Peyer's patch (tissue), 4 donors: ENCODE results near the gene COLEC11. TPM values are rescaled to one million over a fixed set of nuclear protein-coding genes. Genes with fewer than 3 reads are reported as not detected.

Experiments used
- DNase-seq, 3 donors: peaks; one replicate each; pipeline ENCODE4 v3.0.0-alpha.2; 2017 to 2019
- H3K27ac ChIP-seq, 4 donors: fragments of 200-600 bp; sonication (generic); one replicate each; pipeline ENCODE4 v1.5.1; 2016 to 2019
- H3K27me3 ChIP-seq, 2 donors: fragments of 200-600 bp; sonication (generic); one replicate each; pipeline ENCODE4 v1.5.1; 2019
- H3K36me3 ChIP-seq, 3 donors: fragments of 200-600 bp; sonication (generic); one replicate each; pipeline ENCODE4 v1.5.1; 2016 to 2019
- H3K4me1 ChIP-seq, 4 donors: fragments of 200-600 bp; sonication (generic); one replicate each; pipeline ENCODE4 v1.5.1; 2016 to 2019
- H3K4me3 ChIP-seq, 4 donors: fragments of 200-600 bp; sonication (generic); 1 replicate in 3 of 4; 2 replicates in 1 of 4; pipeline ENCODE4 v1.5.1; 2016 to 2019; ENCODE audit warnings: mild to moderate bottlenecking in 1 of 4
- H3K9me3 ChIP-seq, 4 donors: fragments of 200-600 bp; sonication (generic); one replicate each; pipeline ENCODE4 v1.5.1; 2016 to 2019; ENCODE audit warnings: mild to moderate bottlenecking in 1 of 4
- CTCF ChIP-seq, 6 experiments: fragments of 450-650 bp in 4 of 6; fragments of 200-600 bp in 2 of 6; sonication (generic) in 1 of 6; IDR thresholded peaks; one replicate each; pipeline ENCODE4 v1.5.1; 2017 to 2019; ENCODE audit warnings: antibody characterized with exemption in 6 of 6, mild to moderate bottlenecking in 3 of 6, moderate library complexity in 1 of 6
- POLR2A ChIP-seq, 2 donors: fragments of 450-650 bp; IDR thresholded peaks; one replicate each; pipeline ENCODE4 v1.5.1; 2017; ENCODE audit warnings: antibody characterized with exemption in 2 of 2, mild to moderate bottlenecking in 2 of 2, moderate library complexity in 2 of 2
- total RNA-seq, 4 donors: library from RNA; depleted of rRNA; stranded (reverse); fragments of >200 nt; gene quantifications; one replicate each; pipeline ENCODE4 v1.1.0, GENCODE V29; 2016

The COLEC11 gene
- total RNA-seq, 4 donors from 2014 or later: 0.70 to 5.8 (median 1.1) TPM; not detected in 1

- no peaks in the 10 kb centered on the region for H3K36me3 ChIP-seq
- no peaks in the 10 kb centered on the region for H3K4me1 ChIP-seq
- TF ChIP-seq POLR2A (IDR thresholded peaks at IDR 0.05) (no peak), CTCF (IDR thresholded peaks at IDR 0.05) (no peak)
- DNase-seq: no peak
- H3K27ac ChIP-seq: no peak overlapping the region
- no peaks in the 10 kb centered on the region for H3K27me3 ChIP-seq
- no peak overlapping the region for H3K4me3 ChIP-seq
- no peaks in the 10 kb centered on the region for H3K9me3 ChIP-seq
Measured at GRCh38 chr2:3679616-3680393, 84.9 kb downstream of the COLEC11 start.

- H3K27ac ChIP-seq: no peak overlapping the region
- H3K27me3 ChIP-seq: no peaks in the 10 kb centered on the region
- no peak overlapping the region for H3K4me3 ChIP-seq
- no peaks in the 10 kb centered on the region for H3K9me3 ChIP-seq
- TF ChIP-seq CTCF (IDR thresholded peaks at IDR 0.05) (no peak), POLR2A (IDR thresholded peaks at IDR 0.05) (no peak)
- H3K36me3 ChIP-seq: no peaks in the 10 kb centered on the region
- DNase-seq: no peak
- no peaks in the 10 kb centered on the region for H3K4me1 ChIP-seq
Measured at GRCh38 chr2:3680548-3681345, 85.8 kb downstream of the COLEC11 start.

- no peak for TF ChIP-seq CTCF (IDR thresholded peaks at IDR 0.05)
- TF ChIP-seq POLR2A (IDR thresholded peaks at IDR 0.05): no peak
Measured at GRCh38 chr2:3681625-3682024, 86.7 kb downstream of the COLEC11 start.

GRCh38 chr2:3682811-3683210 is 87.9 kb downstream of the COLEC11 start:
- Histone ChIP-seq H3K36me3 (no peaks in the 10 kb centered on the region), H3K27ac (no peak overlapping the region), H3K4me3 (no peak overlapping the region), H3K27me3 (no peaks in the 10 kb centered on the region), H3K4me1 (no peaks in the 10 kb centered on the region), H3K9me3 (no peaks in the 10 kb centered on the region)
- TF ChIP-seq CTCF (IDR thresholded peaks at IDR 0.05) (no peak), POLR2A (IDR thresholded peaks at IDR 0.05) (no peak)
- DNase-seq: no peak

More at GRCh38 chr2:3681625-3682024, 86.7 kb downstream of the COLEC11 start:
- no peak for DNase-seq
- H3K4me1 ChIP-seq: no peaks in the 10 kb centered on the region
- no peak overlapping the region for H3K4me3 ChIP-seq
- H3K36me3 ChIP-seq: no peaks in the 10 kb centered on the region
- no peak overlapping the region for H3K27ac ChIP-seq
- H3K9me3 ChIP-seq: no peaks in the 10 kb centered on the region
- H3K27me3 ChIP-seq: no peaks in the 10 kb centered on the region

- no peak overlapping the region for H3K4me3 ChIP-seq
- no peak for DNase-seq
- TF ChIP-seq POLR2A (IDR thresholded peaks at IDR 0.05): no peak
- TF ChIP-seq CTCF (IDR thresholded peaks at IDR 0.05): no peak
Measured at GRCh38 chr2:3683748-3684454, 89.0 kb downstream of the COLEC11 start.

More at GRCh38 chr2:3683748-3684454, 89.0 kb downstream of the COLEC11 start:
- Histone ChIP-seq H3K9me3 (no peaks in the 10 kb centered on the region), H3K36me3 (no peaks in the 10 kb centered on the region), H3K27me3 (no peaks in the 10 kb centered on the region), H3K27ac (no peak overlapping the region), H3K4me1 (no peaks in the 10 kb centered on the region)
